H1 (cell line): Measurements from ENCODE around the gene TMEM255B.

Experiments
- BCL11A ChIP-seq, 2 experiments: IDR thresholded peaks; one replicate each; pipeline ENCODE4 v1.6.1; 2011; ENCODE audit warnings: low read depth in 2 of 2, low read length in 2 of 2, mild to moderate bottlenecking in 2 of 2
- CEBPB ChIP-seq: IDR thresholded peaks from 2 replicates; pipeline ENCODE4 v1.6.1; 2012; ENCODE audit warnings: low read depth, low read length
- CREB1 ChIP-seq: IDR thresholded peaks from 2 replicates; pipeline ENCODE4 v1.6.1; 2012; ENCODE audit warnings: inconsistent platforms
- GABPA ChIP-seq: IDR thresholded peaks from 2 replicates; pipeline ENCODE4 v1.6.1; 2011; ENCODE audit warnings: mild to moderate bottlenecking, low read length, moderate library complexity, borderline replicate concordance; ENCODE audit not compliant: insufficient read depth
- GTF2F1 ChIP-seq: IDR thresholded peaks from 2 replicates; pipeline ENCODE4 v1.6.1; 2012; ENCODE audit warnings: low read depth, low read length, improper control_type of control experiment, borderline replicate concordance
- HDAC6 ChIP-seq: IDR thresholded peaks from one replicate; pipeline ENCODE4 v1.7.1; 2012; ENCODE audit warnings: low read depth, mild to moderate bottlenecking, inconsistent platforms, low read length, moderate library complexity
- JUND ChIP-seq: IDR thresholded peaks from 2 replicates; pipeline ENCODE4 v1.6.1; 2011; ENCODE audit warnings: mild to moderate bottlenecking, improper control_type of control experiment, low read length
- RAD21 ChIP-seq, 2 experiments: IDR thresholded peaks in 1 of 2; conservative IDR thresholded peaks in 1 of 2; 2 replicates each; pipeline ENCODE4 v1.6.1; 2011; ENCODE audit warnings: low read depth in 2 of 2, low read length in 2 of 2, improper control_type of control experiment in 1 of 2, inconsistent platforms in 1 of 2, mild to moderate bottlenecking in 1 of 2, moderate library complexity in 1 of 2
- RFX5 ChIP-seq: IDR thresholded peaks from 2 replicates; pipeline ENCODE4 v1.6.1; 2011; ENCODE audit warnings: low read depth, low read length, improper control_type of control experiment, borderline replicate concordance
- SUZ12 ChIP-seq: fragments of 200-600 bp; sonication (generic); IDR thresholded peaks from 2 replicates; pipeline ENCODE4 v1.6.1; 2012; ENCODE audit warnings: mild to moderate bottlenecking, inconsistent platforms, low read length, moderate library complexity, mixed read lengths
- TF ChIP-seq, protein P1 (sequence below), 3 experiments: IDR thresholded peaks; 1 replicate in 2 of 3; 2 replicates in 1 of 3; pipeline versions ENCODE4 v1.5.1 to v1.6.1; 2011; ENCODE audit warnings: low read length in 3 of 3, mild to moderate bottlenecking in 3 of 3, inconsistent platforms in 2 of 3, low read depth in 1 of 3, moderate library complexity in 1 of 3; ENCODE audit not compliant: insufficient read depth in 1 of 3; ENCODE audit errors: control extremely low read depth in 1 of 3

DNA sequence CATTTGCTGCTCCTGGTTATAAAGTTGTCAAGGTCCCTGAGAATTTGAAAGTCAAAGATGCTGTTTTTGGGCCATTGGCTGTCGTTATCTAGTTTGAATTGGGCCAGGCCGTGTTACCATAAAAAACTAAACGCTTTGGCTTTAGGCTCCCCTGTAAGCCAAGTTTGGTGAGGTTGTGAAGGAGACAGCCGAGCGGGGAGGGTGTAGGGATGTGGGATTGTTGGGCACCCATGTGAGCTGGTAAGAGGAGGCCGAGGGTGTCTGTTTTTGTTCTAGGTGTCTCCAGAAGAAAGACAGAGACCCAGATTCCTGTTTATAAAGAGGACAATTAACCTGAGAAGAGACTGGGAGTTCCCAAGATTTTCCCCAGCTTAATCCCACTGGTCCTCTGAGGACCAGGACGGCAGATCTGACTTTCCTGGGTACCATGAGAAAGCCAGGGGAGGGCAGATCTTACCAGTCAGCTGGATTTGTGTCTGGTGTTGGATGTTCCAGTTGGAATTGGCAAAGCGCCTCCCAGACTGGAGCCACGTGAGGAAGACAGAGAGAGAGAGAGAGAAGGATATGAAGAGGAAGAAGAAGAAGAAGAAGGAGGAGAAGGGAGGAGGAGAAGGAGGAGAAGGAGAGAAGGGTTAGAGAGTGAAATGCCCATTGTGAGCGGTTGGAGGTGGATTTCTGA is 25.1 kb downstream of the TMEM255B start:
- no peak for TF ChIP-seq GABPA
- no peak for TF ChIP-seq JUND
- TF ChIP-seq, protein P1, sequence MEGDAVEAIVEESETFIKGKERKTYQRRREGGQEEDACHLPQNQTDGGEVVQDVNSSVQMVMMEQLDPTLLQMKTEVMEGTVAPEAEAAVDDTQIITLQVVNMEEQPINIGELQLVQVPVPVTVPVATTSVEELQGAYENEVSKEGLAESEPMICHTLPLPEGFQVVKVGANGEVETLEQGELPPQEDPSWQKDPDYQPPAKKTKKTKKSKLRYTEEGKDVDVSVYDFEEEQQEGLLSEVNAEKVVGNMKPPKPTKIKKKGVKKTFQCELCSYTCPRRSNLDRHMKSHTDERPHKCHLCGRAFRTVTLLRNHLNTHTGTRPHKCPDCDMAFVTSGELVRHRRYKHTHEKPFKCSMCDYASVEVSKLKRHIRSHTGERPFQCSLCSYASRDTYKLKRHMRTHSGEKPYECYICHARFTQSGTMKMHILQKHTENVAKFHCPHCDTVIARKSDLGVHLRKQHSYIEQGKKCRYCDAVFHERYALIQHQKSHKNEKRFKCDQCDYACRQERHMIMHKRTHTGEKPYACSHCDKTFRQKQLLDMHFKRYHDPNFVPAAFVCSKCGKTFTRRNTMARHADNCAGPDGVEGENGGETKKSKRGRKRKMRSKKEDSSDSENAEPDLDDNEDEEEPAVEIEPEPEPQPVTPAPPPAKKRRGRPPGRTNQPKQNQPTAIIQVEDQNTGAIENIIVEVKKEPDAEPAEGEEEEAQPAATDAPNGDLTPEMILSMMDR (IDR thresholded peaks at IDR 0.05; ENCODE audit: control extremely low read depth in 1 of 3, insufficient read depth in 1 of 3, low read depth in 1 of 3, low read length in 3 of 3): no peak
- no peak for TF ChIP-seq CEBPB
- TF ChIP-seq GTF2F1: no peak
- TF ChIP-seq CREB1: no peak
- no peak for TF ChIP-seq HDAC6
- TF ChIP-seq RFX5: no peak
- no peak for TF ChIP-seq BCL11A (IDR thresholded peaks at IDR 0.05; ENCODE audit: low read depth in 2 of 2, low read length in 2 of 2)
- no peak for TF ChIP-seq SUZ12
- no peak for TF ChIP-seq RAD21 (IDR thresholded peaks at IDR 0.05 in 1 of 2, conservative IDR thresholded peaks at IDR 0.05 in 1 of 2; ENCODE audit: low read depth in 2 of 2, low read length in 2 of 2)
